Prostate gland (tissue), 2 donors: ENCODE results near the gene PRR27. TPM values are rescaled to one million over a fixed set of nuclear protein-coding genes. Genes with fewer than 3 reads are reported as not detected.

Experiments
- DNase-seq: peaks from one replicate; pipeline ENCODE4 v3.0.0-alpha.2; 2019; ENCODE audit warnings: low spot score
- H3K27ac ChIP-seq, 2 donors: fragments of 200-600 bp; sonication (generic); 2 replicates each; pipeline ENCODE4 v1.5.1; 2017 to 2019
- H3K27me3 ChIP-seq: fragments of 200-600 bp; sonication (generic); replicated peaks from 2 replicates; pipeline ENCODE4 v1.5.1; 2019; ENCODE audit not compliant: insufficient read depth
- H3K36me3 ChIP-seq, 2 donors: fragments of 200-600 bp; sonication (generic); 1 replicate in 1 of 2; 2 replicates in 1 of 2; pipeline versions ENCODE4 v1.5.1 to v1.8.1; 2017 to 2019
- H3K4me1 ChIP-seq: fragments of 200-600 bp; sonication (generic); replicated peaks from 2 replicates; pipeline ENCODE4 v1.5.1; 2019
- H3K4me3 ChIP-seq, 2 donors: fragments of 200-600 bp; sonication (generic); 2 replicates each; pipeline ENCODE4 v1.5.1; 2017 to 2019
- H3K9me3 ChIP-seq: fragments of 200-600 bp; sonication (generic); 2 replicates; pipeline ENCODE4 v1.5.1; 2017
- POLR2A ChIP-seq: fragments of 450-650 bp; IDR thresholded peaks from one replicate; pipeline ENCODE4 v1.6.1; 2016; ENCODE audit warnings: antibody characterized with exemption, mild to moderate bottlenecking
- POLR2AphosphoS5 ChIP-seq: sonication (generic); formaldehyde crosslinking; IDR thresholded peaks from one replicate; pipeline ENCODE4 v1.6.1; 2017; ENCODE audit warnings: antibody characterized with exemption
- WGBS: methylation state at CpG from one replicate; pipeline ENCODE4 v1.1.5; 2018; 5-methylcytosine and 5-hydroxymethylcytosine counted together
- intact Hi-C: fragments of 100-400 bp; cut with DNase I; formaldehyde crosslinking; loops from one replicate; pipeline ENCODE4 v1.14.2; 2022
- total RNA-seq, 2 donors: library from RNA; depleted of rRNA; stranded (reverse); fragments of >200 nt; gene quantifications; one replicate each; pipeline ENCODE4 v1.1.0, GENCODE V29; 2016
- TF ChIP-seq, protein P1 (sequence below), 4 experiments: fragments of 200-600 bp in 2 of 4; fragments of 450-650 bp in 2 of 4; sonication (generic) in 2 of 4; IDR thresholded peaks; 1 replicate in 3 of 4; 2 replicates in 1 of 4; pipeline ENCODE4 v1.5.1; 2016 to 2019; ENCODE audit warnings: antibody characterized with exemption in 4 of 4, mild to moderate bottlenecking in 2 of 4, moderate library complexity in 2 of 4

The PRR27 gene
- under 1 TPM in 1 of 2 donors, not detected in 1; 0.23 TPM for total RNA-seq

DNA sequence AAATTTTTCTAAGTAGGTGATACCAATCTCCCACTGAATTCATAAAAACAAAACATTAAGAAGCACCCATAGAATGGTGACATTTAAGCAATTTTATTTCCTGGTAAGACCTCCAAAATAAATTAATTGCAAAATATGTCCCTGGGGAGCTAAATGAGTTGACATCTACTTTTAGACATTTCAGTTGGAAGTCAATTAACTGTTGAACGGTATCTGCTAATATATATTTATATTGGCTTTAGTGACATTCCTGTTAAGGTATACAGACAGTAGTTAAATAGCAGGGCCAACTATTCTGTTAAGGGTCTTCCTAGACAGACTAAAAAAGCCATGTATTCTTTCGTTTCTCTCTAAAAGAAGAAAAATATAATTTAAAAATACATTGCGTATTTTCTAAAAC lies at the start of gene PRR27:
Gene PRR27, plus strand, starts transcription at position 301 of the 400 bp plus-strand sequence. CDS start 139 bp downstream, outside the sequence.
- intact Hi-C loops: no loop called here
- TF ChIP-seq POLR2AphosphoS5: no peak

GRCh38 chr4:70110917-70111316 lies 43.1 kb upstream of the PRR27 start:
- H3K4me1 ChIP-seq: no peaks in the 10 kb centered on the region
- intact Hi-C loops: no loop called here
- no peaks in the 10 kb centered on the region for H3K9me3 ChIP-seq
- no peak for TF ChIP-seq POLR2AphosphoS5
- H3K4me3 ChIP-seq: no peak overlapping the region
- no peaks in the 10 kb centered on the region for H3K36me3 ChIP-seq
- no peaks in the 10 kb centered on the region for H3K27me3 ChIP-seq
- no peak for DNase-seq
- no peak overlapping the region for H3K27ac ChIP-seq

More for the DNA sequence above, at the start of gene PRR27:
- Histone ChIP-seq H3K36me3 (no peaks in the 10 kb centered on the region), H3K9me3 (no peaks in the 10 kb centered on the region), H3K4me3 (no peak within 1 kb of the TSS), H3K27me3 (no peaks in the 10 kb centered on the region), H3K27ac (no peak within 1 kb of the TSS), H3K4me1 (no peaks in the 10 kb centered on the region)
- DNase-seq: no peak
- WGBS: 84% methylated on average over 3 of the region's 3 CpGs

- Histone ChIP-seq H3K4me1 (no peaks in the 10 kb centered on the region), H3K36me3 (no peaks in the 10 kb centered on the region), H3K9me3 (no peaks in the 10 kb centered on the region), H3K27me3 (no peaks in the 10 kb centered on the region), H3K4me3 (no peak overlapping the region), H3K27ac (no peak overlapping the region)
- no peak for DNase-seq
- intact Hi-C loops: no loop called here
- 93% methylated on average over 1 of the region's 1 CpG for WGBS
- no peak for TF ChIP-seq POLR2A
- TF ChIP-seq, protein P1, sequence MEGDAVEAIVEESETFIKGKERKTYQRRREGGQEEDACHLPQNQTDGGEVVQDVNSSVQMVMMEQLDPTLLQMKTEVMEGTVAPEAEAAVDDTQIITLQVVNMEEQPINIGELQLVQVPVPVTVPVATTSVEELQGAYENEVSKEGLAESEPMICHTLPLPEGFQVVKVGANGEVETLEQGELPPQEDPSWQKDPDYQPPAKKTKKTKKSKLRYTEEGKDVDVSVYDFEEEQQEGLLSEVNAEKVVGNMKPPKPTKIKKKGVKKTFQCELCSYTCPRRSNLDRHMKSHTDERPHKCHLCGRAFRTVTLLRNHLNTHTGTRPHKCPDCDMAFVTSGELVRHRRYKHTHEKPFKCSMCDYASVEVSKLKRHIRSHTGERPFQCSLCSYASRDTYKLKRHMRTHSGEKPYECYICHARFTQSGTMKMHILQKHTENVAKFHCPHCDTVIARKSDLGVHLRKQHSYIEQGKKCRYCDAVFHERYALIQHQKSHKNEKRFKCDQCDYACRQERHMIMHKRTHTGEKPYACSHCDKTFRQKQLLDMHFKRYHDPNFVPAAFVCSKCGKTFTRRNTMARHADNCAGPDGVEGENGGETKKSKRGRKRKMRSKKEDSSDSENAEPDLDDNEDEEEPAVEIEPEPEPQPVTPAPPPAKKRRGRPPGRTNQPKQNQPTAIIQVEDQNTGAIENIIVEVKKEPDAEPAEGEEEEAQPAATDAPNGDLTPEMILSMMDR (IDR thresholded peaks at IDR 0.05): no peak
- TF ChIP-seq POLR2AphosphoS5: no peak
Observed at GRCh38 chr4:70113656-70114055, 40.4 kb upstream of the PRR27 start.

GRCh38 chr4:70114096-70114495 lies 39.9 kb upstream of the PRR27 start:
- H3K9me3 ChIP-seq: no peaks in the 10 kb centered on the region
- intact Hi-C loops: no loop called here
- no peak for DNase-seq
- no peak overlapping the region for H3K4me3 ChIP-seq
- no peaks in the 10 kb centered on the region for H3K4me1 ChIP-seq
- no peaks in the 10 kb centered on the region for H3K27me3 ChIP-seq
- 53% methylated on average over 2 of the region's 2 CpGs for WGBS
- H3K36me3 ChIP-seq: no peaks in the 10 kb centered on the region
- no peak for TF ChIP-seq POLR2AphosphoS5
- no peak for TF ChIP-seq POLR2A
- H3K27ac ChIP-seq: no peak overlapping the region

DNA sequence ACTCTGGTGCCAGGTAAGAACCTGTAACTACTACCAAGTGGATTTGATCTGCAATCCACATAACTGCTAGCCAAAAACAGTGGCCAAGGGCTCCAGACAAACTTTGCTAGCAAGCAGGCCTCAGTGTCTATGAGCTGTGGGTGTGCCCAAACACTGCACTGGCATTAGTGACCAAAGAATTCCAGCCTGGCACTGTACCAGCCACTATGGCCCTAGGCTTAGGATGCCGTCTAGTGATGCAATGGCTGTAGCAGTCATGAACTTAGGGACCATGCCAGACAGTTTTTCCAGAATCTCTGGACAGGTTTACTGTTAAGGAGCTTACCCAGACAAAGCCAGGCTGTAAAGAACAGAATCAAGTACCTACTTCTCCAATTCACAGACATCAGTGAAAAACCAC lies 33.7 kb upstream of the PRR27 start:
- DNase-seq: no peak
- 89% methylated on average over 1 of the region's 1 CpG for WGBS
- intact Hi-C loops: no loop called here

GRCh38 chr4:70133473-70133872 lies 20.6 kb upstream of the PRR27 start:
- DNase-seq: no peak
- intact Hi-C loops: no loop called here
- Histone ChIP-seq H3K4me1 (no peaks in the 10 kb centered on the region), H3K27ac (no peak overlapping the region), H3K36me3 (no peaks in the 10 kb centered on the region), H3K4me3 (no peak overlapping the region), H3K27me3 (no peaks in the 10 kb centered on the region), H3K9me3 (no peaks in the 10 kb centered on the region)
- 66% methylated on average over 15 of the region's 15 CpGs for WGBS
- TF ChIP-seq POLR2AphosphoS5 (no peak), POLR2A (no peak)
- TF ChIP-seq, protein P1 (IDR thresholded peaks at IDR 0.05): no peak

More for the DNA sequence above, 33.7 kb upstream of the PRR27 start:
- no peaks in the 10 kb centered on the region for H3K4me1 ChIP-seq
- H3K9me3 ChIP-seq: no peaks in the 10 kb centered on the region
- no peak overlapping the region for H3K4me3 ChIP-seq
- TF ChIP-seq POLR2A (no peak), POLR2AphosphoS5 (no peak)
- TF ChIP-seq, protein P1 (IDR thresholded peaks at IDR 0.05): no peak
- no peaks in the 10 kb centered on the region for H3K27me3 ChIP-seq
- H3K27ac ChIP-seq: no peak overlapping the region
- H3K36me3 ChIP-seq: no peaks in the 10 kb centered on the region
